Upper lobe of left lung (tissue), 4 donors: ENCODE data around the gene HOMER1.

ENCODE experiments used
- POLR2A ChIP-seq, 4 donors: fragments of 450-650 bp; IDR thresholded peaks; one replicate each; pipeline ENCODE4 v1.5.1; 2016 to 2017; ENCODE audit warnings: antibody characterized with exemption in 4 of 4, mild to moderate bottlenecking in 2 of 4
- POLR2AphosphoS5 ChIP-seq, 2 donors: sonication (generic); formaldehyde crosslinking; IDR thresholded peaks; one replicate each; pipeline ENCODE4 v1.5.1; 2017; ENCODE audit warnings: antibody characterized with exemption in 2 of 2
- TF ChIP-seq, protein P1 (sequence below), 6 experiments: fragments of 450-650 bp in 4 of 6; fragments of 200-600 bp in 2 of 6; sonication (generic) in 2 of 6; IDR thresholded peaks; one replicate each; pipeline ENCODE4 v1.5.1; 2016 to 2019; ENCODE audit warnings: antibody characterized with exemption in 6 of 6

DNA sequence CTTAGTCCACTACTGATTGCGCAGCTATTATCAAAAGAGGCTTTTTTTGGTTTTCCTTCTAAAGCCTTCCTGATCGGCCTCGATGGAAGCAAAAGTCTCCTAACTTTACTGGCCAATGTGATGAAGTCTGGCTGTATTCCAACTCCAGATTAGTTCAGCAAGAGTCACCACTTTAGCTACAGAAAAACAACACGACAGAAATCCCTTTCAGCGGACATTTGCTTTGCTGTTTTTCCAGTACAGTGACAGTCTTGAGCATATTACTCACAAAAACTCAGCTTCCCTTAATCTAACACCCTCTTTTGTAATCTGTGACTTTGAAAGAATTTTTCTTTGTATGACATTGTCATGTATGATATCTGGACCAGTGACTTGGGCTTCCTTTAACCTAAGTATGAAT is 95.7 kb downstream of the HOMER1 start:
- TF ChIP-seq, protein P1, sequence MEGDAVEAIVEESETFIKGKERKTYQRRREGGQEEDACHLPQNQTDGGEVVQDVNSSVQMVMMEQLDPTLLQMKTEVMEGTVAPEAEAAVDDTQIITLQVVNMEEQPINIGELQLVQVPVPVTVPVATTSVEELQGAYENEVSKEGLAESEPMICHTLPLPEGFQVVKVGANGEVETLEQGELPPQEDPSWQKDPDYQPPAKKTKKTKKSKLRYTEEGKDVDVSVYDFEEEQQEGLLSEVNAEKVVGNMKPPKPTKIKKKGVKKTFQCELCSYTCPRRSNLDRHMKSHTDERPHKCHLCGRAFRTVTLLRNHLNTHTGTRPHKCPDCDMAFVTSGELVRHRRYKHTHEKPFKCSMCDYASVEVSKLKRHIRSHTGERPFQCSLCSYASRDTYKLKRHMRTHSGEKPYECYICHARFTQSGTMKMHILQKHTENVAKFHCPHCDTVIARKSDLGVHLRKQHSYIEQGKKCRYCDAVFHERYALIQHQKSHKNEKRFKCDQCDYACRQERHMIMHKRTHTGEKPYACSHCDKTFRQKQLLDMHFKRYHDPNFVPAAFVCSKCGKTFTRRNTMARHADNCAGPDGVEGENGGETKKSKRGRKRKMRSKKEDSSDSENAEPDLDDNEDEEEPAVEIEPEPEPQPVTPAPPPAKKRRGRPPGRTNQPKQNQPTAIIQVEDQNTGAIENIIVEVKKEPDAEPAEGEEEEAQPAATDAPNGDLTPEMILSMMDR (IDR thresholded peaks at IDR 0.05) = no peak
- no peak for TF ChIP-seq POLR2A (IDR thresholded peaks at IDR 0.05)
- no peak for TF ChIP-seq POLR2AphosphoS5 (IDR thresholded peaks at IDR 0.05)
